ENCODE measurements around the gene ZDHHC20.
"Not testable (repeated sequence)": the region's sequence is repeated elsewhere in the genome, so short reads cannot be mapped to it uniquely, and the experiment has no call there.

Gene ZDHHC20

GRCh38 chr13:21435687-21436151 is 23.4 kb downstream of the ZDHHC20 start:
- Histone ChIP-seq H3K9me3 (ENCODE audit: control insufficient read depth in 2 of 2, low read length in 2 of 2) (no peaks in the 10 kb centered on the region), H3K36me3 (ENCODE audit: control insufficient read depth in 2 of 2, insufficient read depth in 2 of 2, low read length in 2 of 2) (no peaks in the 10 kb centered on the region), H3K4me3 (ENCODE audit: low read length in 2 of 2) (no peak overlapping the region), H3K4me1 (ENCODE audit: control insufficient read depth, insufficient read depth, low read length) (no peaks in the 10 kb centered on the region), H3K27ac (ENCODE audit: low read length) (no peak overlapping the region), H3K27me3 (ENCODE audit: control insufficient read depth in 1 of 2, insufficient read depth in 2 of 2, low read length in 2 of 2) (no peaks in the 10 kb centered on the region), H3K9ac (ENCODE audit: low read length in 2 of 2) (no peak overlapping the region)

DNA sequence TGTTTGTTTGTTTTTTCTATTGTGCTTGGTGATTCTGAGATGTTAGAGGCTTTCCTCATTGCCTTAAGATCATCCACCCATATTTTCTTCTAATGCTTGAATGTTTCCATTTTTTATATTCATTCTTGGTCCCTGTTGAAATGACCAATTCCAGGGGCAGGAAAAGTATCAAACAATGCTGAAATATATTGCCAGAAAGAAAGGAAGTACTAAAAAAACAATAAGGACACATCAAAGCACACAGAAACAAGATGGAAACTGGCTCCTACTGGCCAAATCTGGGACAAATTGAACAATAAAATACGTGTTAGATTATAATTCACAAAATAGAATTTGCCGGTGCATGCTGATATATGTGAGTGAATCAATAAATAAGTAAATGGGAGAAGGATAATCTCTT is 23.9 kb downstream of the ZDHHC20 start:
- no peak overlapping the region for H3K27ac ChIP-seq (ENCODE audit: low read length)
- H3K4me3 ChIP-seq (ENCODE audit: low read length in 2 of 2) = no peak overlapping the region
- no peaks in the 10 kb centered on the region for H3K27me3 ChIP-seq (ENCODE audit: control insufficient read depth in 1 of 2, insufficient read depth in 2 of 2, low read length in 2 of 2)
- H3K9me3 ChIP-seq (ENCODE audit: control insufficient read depth in 2 of 2, low read length in 2 of 2) = no peaks in the 10 kb centered on the region
- H3K36me3 ChIP-seq (ENCODE audit: control insufficient read depth in 2 of 2, insufficient read depth in 2 of 2, low read length in 2 of 2) = no peaks in the 10 kb centered on the region
- H3K4me1 ChIP-seq (ENCODE audit: control insufficient read depth, insufficient read depth, low read length) = no peaks in the 10 kb centered on the region
- H3K9ac ChIP-seq (ENCODE audit: low read length in 2 of 2) = no peak overlapping the region

- H3K4me1 ChIP-seq (ENCODE audit: control insufficient read depth, insufficient read depth, low read length) = no peaks in the 10 kb centered on the region
- no peak overlapping the region for H3K9ac ChIP-seq (ENCODE audit: low read length in 2 of 2)
- H3K27me3 ChIP-seq (ENCODE audit: control insufficient read depth in 1 of 2, insufficient read depth in 2 of 2, low read length in 2 of 2) = no peaks in the 10 kb centered on the region
- H3K27ac ChIP-seq (ENCODE audit: low read length) = no peak overlapping the region
- no peak overlapping the region for H3K4me3 ChIP-seq (ENCODE audit: low read length in 2 of 2)
- no peaks in the 10 kb centered on the region for H3K9me3 ChIP-seq (ENCODE audit: control insufficient read depth in 2 of 2, low read length in 2 of 2)
- no peaks in the 10 kb centered on the region for H3K36me3 ChIP-seq (ENCODE audit: control insufficient read depth in 2 of 2, insufficient read depth in 2 of 2, low read length in 2 of 2)
Measured at GRCh38 chr13:21434588-21434987, 24.5 kb downstream of the ZDHHC20 start.

GRCh38 chr13:21429211-21429610 is 29.9 kb downstream of the ZDHHC20 start:
- H3K4me3 ChIP-seq (ENCODE audit: low read length in 2 of 2) = no peak overlapping the region
- H3K9ac ChIP-seq (ENCODE audit: low read length in 2 of 2) = no peak overlapping the region
- H3K36me3 ChIP-seq (ENCODE audit: control insufficient read depth in 2 of 2, insufficient read depth in 2 of 2, low read length in 2 of 2) = no peaks in the 10 kb centered on the region
- H3K9me3 ChIP-seq (ENCODE audit: control insufficient read depth in 2 of 2, low read length in 2 of 2) = peaks cover 4% of the 10 kb centered on the region in 2 donors
- no peaks in the 10 kb centered on the region for H3K27me3 ChIP-seq (ENCODE audit: control insufficient read depth in 1 of 2, insufficient read depth in 2 of 2, low read length in 2 of 2)
- H3K27ac ChIP-seq (ENCODE audit: low read length) = no peak overlapping the region
- no peaks in the 10 kb centered on the region for H3K4me1 ChIP-seq (ENCODE audit: control insufficient read depth, insufficient read depth, low read length)

DNA sequence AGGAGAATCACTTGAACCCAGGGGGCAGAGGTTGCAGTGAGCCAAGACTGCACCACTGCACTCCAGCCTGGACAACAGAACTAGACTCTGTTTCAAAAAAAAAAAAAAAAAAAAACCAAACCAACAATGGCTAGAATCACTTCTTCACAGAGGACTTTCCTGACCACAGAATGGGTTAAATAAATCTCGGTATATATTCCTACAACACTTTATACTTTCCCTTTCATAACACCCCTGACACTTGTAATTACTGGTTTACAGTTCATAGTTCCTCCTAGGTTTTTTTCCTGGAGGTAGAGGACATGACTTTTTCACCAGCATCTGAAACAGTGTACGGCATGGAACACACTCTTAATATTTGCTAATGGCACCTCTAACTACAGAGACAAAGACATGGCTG is 31.4 kb downstream of the ZDHHC20 start:
- Histone ChIP-seq H3K36me3 (ENCODE audit: control insufficient read depth in 2 of 2, insufficient read depth in 2 of 2, low read length in 2 of 2) (no peaks in the 10 kb centered on the region), H3K9ac (ENCODE audit: low read length in 2 of 2) (no peak overlapping the region), H3K4me1 (ENCODE audit: control insufficient read depth, insufficient read depth, low read length) (no peaks in the 10 kb centered on the region), H3K27ac (ENCODE audit: low read length) (no peak overlapping the region), H3K9me3 (ENCODE audit: control insufficient read depth in 2 of 2, low read length in 2 of 2) (peaks cover 4% of the 10 kb centered on the region in 2 donors), H3K27me3 (ENCODE audit: control insufficient read depth in 1 of 2, insufficient read depth in 2 of 2, low read length in 2 of 2) (no peaks in the 10 kb centered on the region), H3K4me3 (ENCODE audit: low read length in 2 of 2) (no peak overlapping the region)

DNA sequence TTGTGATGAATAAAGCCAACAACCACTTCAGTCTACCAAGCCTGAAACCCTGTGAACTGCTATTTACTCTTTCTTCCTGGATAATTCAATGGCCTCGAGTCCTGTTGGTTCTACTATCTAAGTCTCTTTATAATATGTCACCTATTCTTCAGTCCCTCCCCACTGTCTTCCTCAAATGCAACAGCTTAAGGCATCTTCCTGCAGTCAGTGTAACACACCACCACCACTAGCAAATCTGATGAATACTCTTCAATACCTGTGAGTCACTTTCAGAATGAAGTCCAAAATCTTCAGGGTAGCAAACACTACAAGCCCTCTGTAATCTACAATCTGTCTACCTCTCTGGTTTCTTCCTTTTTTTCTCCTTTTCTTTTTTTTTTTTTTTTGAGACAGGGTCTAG is 32.9 kb downstream of the ZDHHC20 start:
- H3K9me3 ChIP-seq (ENCODE audit: control insufficient read depth in 2 of 2, low read length in 2 of 2) = peaks cover 4% of the 10 kb centered on the region in 2 donors
- H3K27ac ChIP-seq (ENCODE audit: low read length) = no peak overlapping the region
- H3K27me3 ChIP-seq (ENCODE audit: control insufficient read depth in 1 of 2, insufficient read depth in 2 of 2, low read length in 2 of 2) = no peaks in the 10 kb centered on the region
- no peaks in the 10 kb centered on the region for H3K36me3 ChIP-seq (ENCODE audit: control insufficient read depth in 2 of 2, insufficient read depth in 2 of 2, low read length in 2 of 2)
- H3K4me1 ChIP-seq (ENCODE audit: control insufficient read depth, insufficient read depth, low read length) = no peaks in the 10 kb centered on the region
- H3K9ac ChIP-seq (ENCODE audit: low read length in 2 of 2) = no peak overlapping the region
- H3K4me3 ChIP-seq (ENCODE audit: low read length in 2 of 2) = no peak overlapping the region

- Histone ChIP-seq H3K9me3 (ENCODE audit: control insufficient read depth in 2 of 2, low read length in 2 of 2) (no peaks in the 10 kb centered on the region), H3K27ac (ENCODE audit: low read length) (no peak overlapping the region), H3K36me3 (ENCODE audit: control insufficient read depth in 2 of 2, insufficient read depth in 2 of 2, low read length in 2 of 2) (peaks cover 0 to 3% of the 10 kb centered on the region in 2 donors), H3K9ac (ENCODE audit: low read length in 2 of 2) (no peak overlapping the region), H3K27me3 (ENCODE audit: control insufficient read depth in 1 of 2, insufficient read depth in 2 of 2, low read length in 2 of 2) (no peaks in the 10 kb centered on the region), H3K4me1 (ENCODE audit: control insufficient read depth, insufficient read depth, low read length) (no peaks in the 10 kb centered on the region), H3K4me3 (ENCODE audit: low read length in 2 of 2) (no peak overlapping the region)
Measured at GRCh38 chr13:21420706-21421105, 38.4 kb downstream of the ZDHHC20 start.

- H3K36me3 ChIP-seq (ENCODE audit: control insufficient read depth in 2 of 2, insufficient read depth in 2 of 2, low read length in 2 of 2) = peaks cover 9 to 11% of the 10 kb centered on the region in 2 donors
- no peak overlapping the region for H3K9ac ChIP-seq (ENCODE audit: low read length in 2 of 2)
- no peak overlapping the region for H3K27ac ChIP-seq (ENCODE audit: low read length)
- no peaks in the 10 kb centered on the region for H3K9me3 ChIP-seq (ENCODE audit: control insufficient read depth in 2 of 2, low read length in 2 of 2)
- no peak overlapping the region for H3K4me3 ChIP-seq (ENCODE audit: low read length in 2 of 2)
- no peaks in the 10 kb centered on the region for H3K4me1 ChIP-seq (ENCODE audit: control insufficient read depth, insufficient read depth, low read length)
- H3K27me3 ChIP-seq (ENCODE audit: control insufficient read depth in 1 of 2, insufficient read depth in 2 of 2, low read length in 2 of 2) = no peaks in the 10 kb centered on the region
Measured at GRCh38 chr13:21413013-21413412, 46.1 kb downstream of the ZDHHC20 start.

DNA sequence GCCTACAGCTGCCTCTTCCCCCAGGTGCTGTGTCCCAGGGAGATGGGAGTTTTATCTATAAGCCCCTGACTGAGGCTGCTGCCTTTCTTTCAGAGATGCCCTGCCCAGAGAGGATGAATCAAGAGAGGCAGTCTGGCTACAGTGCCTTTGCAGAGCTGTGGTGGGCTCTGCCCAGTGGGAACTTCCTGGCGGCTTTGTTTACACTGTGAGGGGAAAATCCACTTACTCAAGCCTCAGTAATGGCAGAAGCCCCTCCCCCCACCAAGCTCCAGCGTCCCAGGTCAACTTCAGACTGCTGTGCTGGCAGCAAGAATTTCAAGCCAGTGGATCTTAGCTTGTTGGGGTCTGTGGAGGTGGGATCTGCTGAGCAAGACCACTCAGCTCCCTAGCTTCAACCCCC is 48.6 kb downstream of the ZDHHC20 start:
- H3K27ac ChIP-seq (ENCODE audit: low read length); H3K4me3 ChIP-seq (ENCODE audit: low read length in 2 of 2); H3K9ac ChIP-seq (ENCODE audit: low read length in 2 of 2); H3K4me1 ChIP-seq (ENCODE audit: control insufficient read depth, insufficient read depth, low read length); H3K27me3 ChIP-seq (ENCODE audit: control insufficient read depth in 1 of 2, insufficient read depth in 2 of 2, low read length in 2 of 2); H3K9me3 ChIP-seq (ENCODE audit: control insufficient read depth in 2 of 2, low read length in 2 of 2): not testable (repeated sequence)
- peaks cover 9 to 11% of the 10 kb centered on the region in 2 donors for H3K36me3 ChIP-seq (ENCODE audit: control insufficient read depth in 2 of 2, insufficient read depth in 2 of 2, low read length in 2 of 2)

- Histone ChIP-seq H3K27ac (ENCODE audit: low read length) (no peak overlapping the region), H3K4me3 (ENCODE audit: low read length in 2 of 2) (no peak overlapping the region), H3K9ac (ENCODE audit: low read length in 2 of 2) (no peak overlapping the region), H3K9me3 (ENCODE audit: control insufficient read depth in 2 of 2, low read length in 2 of 2) (no peaks in the 10 kb centered on the region), H3K4me1 (ENCODE audit: control insufficient read depth, insufficient read depth, low read length) (no peaks in the 10 kb centered on the region), H3K36me3 (ENCODE audit: control insufficient read depth in 2 of 2, insufficient read depth in 2 of 2, low read length in 2 of 2) (peaks cover 3 to 4% of the 10 kb centered on the region in 2 donors), H3K27me3 (ENCODE audit: control insufficient read depth in 1 of 2, insufficient read depth in 2 of 2, low read length in 2 of 2) (no peaks in the 10 kb centered on the region)
Measured at GRCh38 chr13:21405309-21405708, 53.8 kb downstream of the ZDHHC20 start.

GRCh38 chr13:21402586-21403307 is 56.4 kb downstream of the ZDHHC20 start:
- Histone ChIP-seq H3K27me3 (ENCODE audit: control insufficient read depth in 1 of 2, insufficient read depth in 2 of 2, low read length in 2 of 2) (no peaks in the 10 kb centered on the region), H3K9ac (ENCODE audit: low read length in 2 of 2) (no peak overlapping the region), H3K27ac (ENCODE audit: low read length) (no peak overlapping the region), H3K36me3 (ENCODE audit: control insufficient read depth in 2 of 2, insufficient read depth in 2 of 2, low read length in 2 of 2) (peaks cover 3 to 4% of the 10 kb centered on the region in 2 donors), H3K9me3 (ENCODE audit: control insufficient read depth in 2 of 2, low read length in 2 of 2) (no peaks in the 10 kb centered on the region), H3K4me1 (ENCODE audit: control insufficient read depth, insufficient read depth, low read length) (no peaks in the 10 kb centered on the region), H3K4me3 (ENCODE audit: low read length in 2 of 2) (no peak overlapping the region)

All from stomach smooth muscle (tissue), 2 donors.